Measurements from ENCODE around the gene PRR30. TPM values are rescaled to one million over a fixed set of nuclear protein-coding genes. Genes with fewer than 3 reads are reported as not detected.

PRR30 gene
- polyA plus RNA-seq, 1 donor (not counting 4 experiments of a cell fraction or from before 2014, with no cell fraction given): not detected

- dilution Hi-C loops (cut with MboI; ENCODE audit: extremely low pct_ligation_motif_present, low sequenced_read_pairs): no loop called here
- H2AFZ ChIP-seq (ENCODE audit: control insufficient read depth, low read length): no peak overlapping the region
- no peak overlapping the region for H3K27ac ChIP-seq (ENCODE audit: control insufficient read depth, insufficient read depth, low read length)
- H3K4me1 ChIP-seq (ENCODE audit: control insufficient read depth, extremely low read depth, insufficient read depth, low read length): peaks cover 4% of the 10 kb centered on the region
- H3K9me3 ChIP-seq (ENCODE audit: control insufficient read depth, low read depth, low read length): no peaks in the 10 kb centered on the region
- no peaks in the 10 kb centered on the region for H3K9me1 ChIP-seq (ENCODE audit: control insufficient read depth, extremely low read depth, insufficient read depth, low read length)
- DNase-seq (ENCODE audit: low read depth, low spot score): no peak
- H3K9ac ChIP-seq (ENCODE audit: control insufficient read depth, extremely low read depth, insufficient read depth, low read length): no peak overlapping the region
- H3K79me2 ChIP-seq (ENCODE audit: control insufficient read depth, insufficient read depth, low read length): no peaks in the 10 kb centered on the region
- FAIRE-seq: no peak
- peaks cover 4% of the 10 kb centered on the region for H4K20me1 ChIP-seq (ENCODE audit: control insufficient read depth, extremely low read depth, insufficient read depth, low read length)
- H3K4me3 ChIP-seq (ENCODE audit: control insufficient read depth in 2 of 3, extremely low read depth in 1 of 3, insufficient read depth in 2 of 3, low read depth in 1 of 3, low read length in 3 of 3): no peak overlapping the region
- TF ChIP-seq EZH2 (IDR thresholded peaks at IDR 0.05; ENCODE audit: low read length) (no peak), CTCF (optimal IDR thresholded peaks at IDR 0.05 in 1 of 3, IDR thresholded peaks at IDR 0.05 in 1 of 3, conservative IDR thresholded peaks at IDR 0.05 in 1 of 3; ENCODE audit: extremely low read depth in 1 of 3, insufficient read depth in 2 of 3, low read length in 3 of 3) (no peak)
- no peaks in the 10 kb centered on the region for H3K36me3 ChIP-seq (ENCODE audit: control insufficient read depth in 2 of 2, extremely low read depth in 1 of 2, insufficient read depth in 2 of 2, low read length in 2 of 2)
- no peaks in the 10 kb centered on the region for H3K27me3 ChIP-seq (ENCODE audit: control insufficient read depth, extremely low read depth, insufficient read depth, low read length)
- no peak overlapping the region for H3K4me2 ChIP-seq (ENCODE audit: control insufficient read depth, extremely low read depth, insufficient read depth, low read depth, low read length)
Measured at GRCh38 chr2:27095427-27095744, 43.8 kb downstream of the PRR30 start.

- no peak overlapping the region for H3K27ac ChIP-seq (ENCODE audit: control insufficient read depth, insufficient read depth, low read length)
Measured at GRCh38 chr2:27094353-27094984, 44.7 kb downstream of the PRR30 start.

More at GRCh38 chr2:27094353-27094984, 44.7 kb downstream of the PRR30 start:
- Histone ChIP-seq H3K4me3 (ENCODE audit: control insufficient read depth in 2 of 3, extremely low read depth in 1 of 3, insufficient read depth in 2 of 3, low read depth in 1 of 3, low read length in 3 of 3) (no peak overlapping the region), H3K9me1 (ENCODE audit: control insufficient read depth, extremely low read depth, insufficient read depth, low read length) (no peaks in the 10 kb centered on the region), H3K9me3 (ENCODE audit: control insufficient read depth, low read depth, low read length) (no peaks in the 10 kb centered on the region), H3K4me1 (ENCODE audit: control insufficient read depth, extremely low read depth, insufficient read depth, low read length) (peaks cover 4% of the 10 kb centered on the region), H3K79me2 (ENCODE audit: control insufficient read depth, insufficient read depth, low read length) (no peaks in the 10 kb centered on the region), H3K27me3 (ENCODE audit: control insufficient read depth, extremely low read depth, insufficient read depth, low read length) (no peaks in the 10 kb centered on the region), H2AFZ (ENCODE audit: control insufficient read depth, low read length) (no peak overlapping the region), H3K9ac (ENCODE audit: control insufficient read depth, extremely low read depth, insufficient read depth, low read length) (no peak overlapping the region), H3K4me2 (ENCODE audit: control insufficient read depth, extremely low read depth, insufficient read depth, low read depth, low read length) (no peak overlapping the region), H3K36me3 (ENCODE audit: control insufficient read depth in 2 of 2, extremely low read depth in 1 of 2, insufficient read depth in 2 of 2, low read length in 2 of 2) (no peaks in the 10 kb centered on the region), H4K20me1 (ENCODE audit: control insufficient read depth, extremely low read depth, insufficient read depth, low read length) (peaks cover 2% of the 10 kb centered on the region)
- FAIRE-seq (no peak), DNase-seq (ENCODE audit: low read depth, low spot score) (no peak)
- dilution Hi-C loops (cut with MboI; ENCODE audit: extremely low pct_ligation_motif_present, low sequenced_read_pairs): no loop called here
- TF ChIP-seq EZH2 (IDR thresholded peaks at IDR 0.05; ENCODE audit: low read length) (no peak), CTCF (optimal IDR thresholded peaks at IDR 0.05 in 1 of 3, IDR thresholded peaks at IDR 0.05 in 1 of 3, conservative IDR thresholded peaks at IDR 0.05 in 1 of 3; ENCODE audit: extremely low read depth in 1 of 3, insufficient read depth in 2 of 3, low read length in 3 of 3) (no peak)
